Stimulated activated effector memory CD8-positive, alpha-beta T cell treated with anti-CD3 and anti-CD28 coated beads, Interleukin-12 subunit alpha, Interleukin-12 subunit beta, amount 100 ng/mL, for 72 hours (primary cell): Measurements from ENCODE around the gene SMPDL3A.
"Not testable (repeated sequence)": the region's sequence is repeated elsewhere in the genome, so short reads cannot be mapped to it uniquely, and the experiment has no call there.

Experiments used
- ATAC-seq: fragments of 150-1000 bp; cut with Tn5 transposase; 2 replicates; pipeline ENCODE4 v1.10.0; 2021
- DNase-seq, 2 donors: peaks; one replicate each; pipeline ENCODE4 v3.0.0; 2021 to 2022; ENCODE audit warnings: low spot score in 2 of 2
- H3K27ac Mint-ChIP-seq: one replicate; pipeline ENCODE4 v1.8.0; 2022; ENCODE audit warnings: mild to moderate bottlenecking, mixed read lengths
- H3K36me3 Mint-ChIP-seq: one replicate; pipeline ENCODE4 v1.8.0; 2022; ENCODE audit warnings: mild to moderate bottlenecking, mixed read lengths
- H3K4me1 Mint-ChIP-seq: one replicate; pipeline ENCODE4 v1.8.0; 2022; ENCODE audit warnings: mixed read lengths
- H3K4me3 Mint-ChIP-seq: one replicate; pipeline ENCODE4 v1.8.0; 2022; ENCODE audit warnings: mild to moderate bottlenecking, mixed read lengths
- H3K9me3 Mint-ChIP-seq: one replicate; pipeline ENCODE4 v1.8.0; 2022; ENCODE audit warnings: mixed read lengths

The SMPDL3A gene

GRCh38 chr6:122789182-122790027 lies at the start of gene SMPDL3A:
SMPDL3A (plus strand) TSS chr6:122789258; CDS start chr6:122789347, 89 bp downstream.
- H3K4me1 Mint-ChIP-seq = no peaks in the 10 kb centered on the region
- ATAC-seq = peak; percentile 79
- no peaks in the 10 kb centered on the region for H3K9me3 Mint-ChIP-seq
- peak; percentile 2 to 51 for DNase-seq
- H3K4me3 Mint-ChIP-seq = peak within 1 kb of the TSS; percentile 60
- no peaks in the 10 kb centered on the region for H3K36me3 Mint-ChIP-seq
- H3K27ac Mint-ChIP-seq = no peak within 1 kb of the TSS

GRCh38 chr6:122740091-122740490 lies 49.0 kb upstream of the SMPDL3A start:
- DNase-seq = no peak
- Mint-ChIP-seq H3K9me3 (no peaks in the 10 kb centered on the region), H3K36me3 (no peaks in the 10 kb centered on the region), H3K27ac (no peak overlapping the region), H3K4me3 (no peak overlapping the region), H3K4me1 (no peaks in the 10 kb centered on the region)
- ATAC-seq = no peak

- Mint-ChIP-seq H3K4me3 (no peak overlapping the region), H3K9me3 (no peaks in the 10 kb centered on the region)
Observed at GRCh38 chr6:122740936-122741335, 48.1 kb upstream of the SMPDL3A start.

GRCh38 chr6:122744247-122744646 lies 44.8 kb upstream of the SMPDL3A start:
- not testable (repeated sequence) for H3K9me3 Mint-ChIP-seq, H3K36me3 Mint-ChIP-seq, ATAC-seq, H3K27ac Mint-ChIP-seq, H3K4me3 Mint-ChIP-seq, H3K4me1 Mint-ChIP-seq, DNase-seq

More at GRCh38 chr6:122740936-122741335, 48.1 kb upstream of the SMPDL3A start:
- DNase-seq (no peak), ATAC-seq (no peak)
- Mint-ChIP-seq H3K27ac (no peak overlapping the region), H3K4me1 (no peaks in the 10 kb centered on the region), H3K36me3 (no peaks in the 10 kb centered on the region)

GRCh38 chr6:122744856-122745255 lies 44.2 kb upstream of the SMPDL3A start:
- H3K36me3 Mint-ChIP-seq, H3K4me3 Mint-ChIP-seq, H3K27ac Mint-ChIP-seq, DNase-seq, ATAC-seq, H3K9me3 Mint-ChIP-seq, H3K4me1 Mint-ChIP-seq: not testable (repeated sequence)

- Mint-ChIP-seq H3K4me1 (peaks cover 4% of the 10 kb centered on the region), H3K4me3 (no peak overlapping the region), H3K27ac (no peak overlapping the region), H3K36me3 (no peaks in the 10 kb centered on the region), H3K9me3 (peaks cover 7% of the 10 kb centered on the region)
- DNase-seq (no peak), ATAC-seq (no peak)
Observed at GRCh38 chr6:122746688-122747087, 42.4 kb upstream of the SMPDL3A start.

GRCh38 chr6:122747573-122747972 lies 41.5 kb upstream of the SMPDL3A start:
- ATAC-seq (no peak), DNase-seq (no peak)
- peaks cover 7% of the 10 kb centered on the region for H3K9me3 Mint-ChIP-seq
- no peak overlapping the region for H3K27ac Mint-ChIP-seq
- peaks cover 6% of the 10 kb centered on the region for H3K4me1 Mint-ChIP-seq
- no peaks in the 10 kb centered on the region for H3K36me3 Mint-ChIP-seq
- H3K4me3 Mint-ChIP-seq = no peak overlapping the region

- not testable (repeated sequence) for ATAC-seq, DNase-seq, H3K9me3 Mint-ChIP-seq, H3K27ac Mint-ChIP-seq, H3K36me3 Mint-ChIP-seq, H3K4me3 Mint-ChIP-seq, H3K4me1 Mint-ChIP-seq
Observed at GRCh38 chr6:122748945-122749344, 40.1 kb upstream of the SMPDL3A start.

- no peak overlapping the region for H3K4me3 Mint-ChIP-seq
- H3K9me3 Mint-ChIP-seq = peaks cover 7% of the 10 kb centered on the region
- no peaks in the 10 kb centered on the region for H3K36me3 Mint-ChIP-seq
- ATAC-seq (no peak), DNase-seq (no peak)
- H3K27ac Mint-ChIP-seq = no peak overlapping the region
- peaks cover 6% of the 10 kb centered on the region for H3K4me1 Mint-ChIP-seq
Observed at GRCh38 chr6:122749451-122750050, 39.5 kb upstream of the SMPDL3A start.

- peak; percentile 24 for ATAC-seq
- no peak overlapping the region for H3K4me3 Mint-ChIP-seq
- H3K4me1 Mint-ChIP-seq = peaks cover 6% of the 10 kb centered on the region
- H3K36me3 Mint-ChIP-seq = no peaks in the 10 kb centered on the region
- H3K9me3 Mint-ChIP-seq = peaks cover 12% of the 10 kb centered on the region
- no peak for DNase-seq
- peak overlapping the region; percentile 23 for H3K27ac Mint-ChIP-seq
Observed at GRCh38 chr6:122751326-122751725, 37.7 kb upstream of the SMPDL3A start.

- Mint-ChIP-seq H3K9me3 (peaks cover 13% of the 10 kb centered on the region), H3K36me3 (no peaks in the 10 kb centered on the region), H3K4me1 (peaks cover 6% of the 10 kb centered on the region), H3K27ac (no peak overlapping the region), H3K4me3 (no peak overlapping the region)
- DNase-seq (no peak), ATAC-seq (no peak)
Observed at GRCh38 chr6:122752459-122752858, 36.6 kb upstream of the SMPDL3A start.

GRCh38 chr6:122753000-122753687 lies 35.9 kb upstream of the SMPDL3A start:
- peaks cover 6% of the 10 kb centered on the region for H3K4me1 Mint-ChIP-seq
- H3K27ac Mint-ChIP-seq = no peak overlapping the region
- H3K9me3 Mint-ChIP-seq = peaks cover 9% of the 10 kb centered on the region
- no peak for DNase-seq
- no peak overlapping the region for H3K4me3 Mint-ChIP-seq
- no peaks in the 10 kb centered on the region for H3K36me3 Mint-ChIP-seq
- no peak for ATAC-seq

- ATAC-seq = no peak
- peaks cover 6% of the 10 kb centered on the region for H3K4me1 Mint-ChIP-seq
- no peak for DNase-seq
- no peak overlapping the region for H3K27ac Mint-ChIP-seq
- peaks cover 9% of the 10 kb centered on the region for H3K9me3 Mint-ChIP-seq
- no peaks in the 10 kb centered on the region for H3K36me3 Mint-ChIP-seq
- H3K4me3 Mint-ChIP-seq = no peak overlapping the region
Observed at GRCh38 chr6:122753688-122754056, 35.4 kb upstream of the SMPDL3A start.

- no peak for ATAC-seq
- H3K27ac Mint-ChIP-seq = no peak overlapping the region
- no peaks in the 10 kb centered on the region for H3K36me3 Mint-ChIP-seq
- H3K4me1 Mint-ChIP-seq = peaks cover 6% of the 10 kb centered on the region
- DNase-seq = no peak
- H3K9me3 Mint-ChIP-seq = peaks cover 9% of the 10 kb centered on the region
- H3K4me3 Mint-ChIP-seq = no peak overlapping the region
Observed at GRCh38 chr6:122754191-122754731, 34.8 kb upstream of the SMPDL3A start.

- Mint-ChIP-seq H3K27ac (no peak overlapping the region), H3K36me3 (no peaks in the 10 kb centered on the region), H3K4me3 (no peak overlapping the region), H3K4me1 (peaks cover 6% of the 10 kb centered on the region), H3K9me3 (peaks cover 9% of the 10 kb centered on the region)
- no peak for DNase-seq
- ATAC-seq = no peak
Observed at GRCh38 chr6:122755901-122756300, 33.2 kb upstream of the SMPDL3A start.
